ENCODE measurements around the gene NOTCH3.

DNA sequence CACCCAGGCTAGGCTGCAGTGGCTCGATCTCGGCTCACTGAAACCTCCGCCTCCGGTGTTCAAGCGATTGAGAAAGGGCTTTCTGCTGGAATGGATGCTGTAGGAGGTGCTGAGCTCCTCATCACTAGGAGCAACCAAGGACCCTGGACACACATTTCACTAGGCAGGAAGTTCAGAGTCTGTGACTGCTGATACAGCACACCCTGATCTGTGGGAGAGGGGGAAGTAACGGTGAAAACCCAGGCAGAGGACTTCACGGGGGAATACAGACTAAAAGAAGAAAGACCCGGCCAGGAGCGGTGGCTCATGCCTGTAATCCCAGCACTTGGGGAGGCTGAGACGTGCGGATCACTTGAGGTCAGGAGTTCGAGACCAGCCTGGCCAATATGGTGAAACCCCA, 11.9 kb upstream of the NOTCH3 start:
- TF ChIP-seq, protein P1, sequence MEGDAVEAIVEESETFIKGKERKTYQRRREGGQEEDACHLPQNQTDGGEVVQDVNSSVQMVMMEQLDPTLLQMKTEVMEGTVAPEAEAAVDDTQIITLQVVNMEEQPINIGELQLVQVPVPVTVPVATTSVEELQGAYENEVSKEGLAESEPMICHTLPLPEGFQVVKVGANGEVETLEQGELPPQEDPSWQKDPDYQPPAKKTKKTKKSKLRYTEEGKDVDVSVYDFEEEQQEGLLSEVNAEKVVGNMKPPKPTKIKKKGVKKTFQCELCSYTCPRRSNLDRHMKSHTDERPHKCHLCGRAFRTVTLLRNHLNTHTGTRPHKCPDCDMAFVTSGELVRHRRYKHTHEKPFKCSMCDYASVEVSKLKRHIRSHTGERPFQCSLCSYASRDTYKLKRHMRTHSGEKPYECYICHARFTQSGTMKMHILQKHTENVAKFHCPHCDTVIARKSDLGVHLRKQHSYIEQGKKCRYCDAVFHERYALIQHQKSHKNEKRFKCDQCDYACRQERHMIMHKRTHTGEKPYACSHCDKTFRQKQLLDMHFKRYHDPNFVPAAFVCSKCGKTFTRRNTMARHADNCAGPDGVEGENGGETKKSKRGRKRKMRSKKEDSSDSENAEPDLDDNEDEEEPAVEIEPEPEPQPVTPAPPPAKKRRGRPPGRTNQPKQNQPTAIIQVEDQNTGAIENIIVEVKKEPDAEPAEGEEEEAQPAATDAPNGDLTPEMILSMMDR (IDR thresholded peaks at IDR 0.05) = no peak
- no peak for TF ChIP-seq POLR2A (IDR thresholded peaks at IDR 0.05; ENCODE audit: low read depth)
- TF ChIP-seq EP300 (IDR thresholded peaks at IDR 0.05) = no peak

All from esophagus muscularis mucosa (tissue), 4 donors.